Natural killer cell (primary cell): ENCODE results near the gene PLAU. TPM values are rescaled to one million over a fixed set of nuclear protein-coding genes. Genes with fewer than 3 reads are reported as not detected.

Experiments
- ATAC-seq, 3 donors: fragments of 150-1000 bp in 2 of 3; fragments of 200-7000 bp in 1 of 3; cut with Tn5 transposase; 1 replicate in 1 of 3; 2 replicates in 2 of 3; pipeline ENCODE4 v1.10.0; 2021; ENCODE audit warnings: mild to moderate bottlenecking in 2 of 3, moderate library complexity in 2 of 3
- DNase-seq, 2 donors: peaks; one replicate each; pipeline versions ENCODE4 v3.0.0 to v3.0.0-alpha.2; 2013 to 2021; ENCODE audit warnings: mixed read lengths in 1 of 2
- H3K27ac ChIP-seq: one replicate; pipeline ENCODE4 v1.5.1; 2013; ENCODE audit warnings: mild to moderate bottlenecking, low read length
- H3K27me3 ChIP-seq: one replicate; pipeline ENCODE4 v1.6.1; 2013; ENCODE audit warnings: low read length; ENCODE audit not compliant: control insufficient read depth, insufficient read depth
- H3K36me3 ChIP-seq: one replicate; pipeline ENCODE4 v1.6.1; 2013; ENCODE audit warnings: low read length; ENCODE audit not compliant: control insufficient read depth, insufficient read depth
- H3K4me1 ChIP-seq: one replicate; pipeline ENCODE4 v1.6.1; 2013; ENCODE audit warnings: low read length; ENCODE audit not compliant: control insufficient read depth, insufficient read depth
- H3K4me3 ChIP-seq: one replicate; pipeline ENCODE4 v1.5.1; 2013; ENCODE audit warnings: low read length
- H3K9me3 ChIP-seq: one replicate; pipeline ENCODE4 v1.6.1; 2013; ENCODE audit warnings: low read length; ENCODE audit not compliant: control insufficient read depth, insufficient read depth
- H3K27ac Mint-ChIP-seq, 2 donors: one replicate each; pipeline ENCODE4 v1.8.0; 2022; ENCODE audit warnings: mild to moderate bottlenecking in 2 of 2, mixed read lengths in 2 of 2, moderate library complexity in 1 of 2
- H3K27me3 Mint-ChIP-seq, 2 donors: one replicate each; pipeline ENCODE4 v1.8.0; 2022; ENCODE audit warnings: low read depth in 2 of 2, mixed read lengths in 2 of 2
- H3K36me3 Mint-ChIP-seq: one replicate; pipeline ENCODE4 v1.8.0; 2022; ENCODE audit warnings: mixed read lengths
- H3K4me1 Mint-ChIP-seq, 2 donors: one replicate each; pipeline ENCODE4 v1.8.0; 2022; ENCODE audit warnings: mixed read lengths in 2 of 2
- H3K4me3 Mint-ChIP-seq: one replicate; pipeline ENCODE4 v1.8.0; 2022; ENCODE audit warnings: mild to moderate bottlenecking, moderate library complexity, mixed read lengths
- H3K9me3 Mint-ChIP-seq, 2 donors: one replicate each; pipeline ENCODE4 v1.8.0; 2022; ENCODE audit warnings: mixed read lengths in 2 of 2
- WGBS: methylation state at CpG from one replicate; pipeline ENCODE4 v1.1.7; 2013; ENCODE audit warnings: missing lambda C conversion rate; ENCODE audit not compliant: insufficient coverage; 5-methylcytosine and 5-hydroxymethylcytosine counted together
- intact Hi-C: fragments of 100-400 bp; cut with micrococcal nuclease; formaldehyde crosslinking; loops from one replicate; pipeline ENCODE4 v1.14.2; 2022
- total RNA-seq, 4 donors: library from RNA; stranded (reverse); fragments of 120-200 nt in 1 of 4; gene quantifications; one replicate each; pipeline versions ENCODE4 v1.2.3 to v1.2.4, GENCODE V29; 2013 to 2022
- TF ChIP-seq, protein P1 (sequence below): fragments of 200-600 bp; IDR thresholded peaks from one replicate; pipeline ENCODE4 v1.8.0; 2022; ENCODE audit warnings: antibody characterized with exemption

Gene PLAU
- total RNA-seq, 3 donors from 2014 or later (not counting 1 experiment from before 2014, with no cell fraction given), result 0.12 to 1.6 (median 0.32) TPM

DNA sequence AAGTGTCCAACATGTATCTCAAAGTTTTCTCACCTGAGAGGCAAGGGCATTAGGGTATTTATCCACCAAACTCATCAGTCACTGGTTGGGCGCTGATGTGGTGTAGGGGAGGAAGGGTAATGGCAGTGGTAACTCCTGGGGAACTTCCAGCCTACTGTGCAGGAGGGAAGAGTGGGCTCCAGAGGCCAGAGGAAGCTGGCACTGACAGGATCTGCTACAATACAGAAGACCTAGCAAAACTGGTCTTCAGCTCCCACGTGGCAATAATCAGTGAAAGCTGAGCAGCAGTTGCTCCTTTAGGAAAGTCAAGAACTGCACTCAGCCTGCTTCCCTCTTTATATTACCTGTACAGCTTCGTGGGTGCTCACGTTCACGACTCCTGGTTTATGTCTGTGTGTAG lies 19.4 kb upstream of the PLAU start:
- DNase-seq (no peak), ATAC-seq (no peak)
- TF ChIP-seq, protein P1, sequence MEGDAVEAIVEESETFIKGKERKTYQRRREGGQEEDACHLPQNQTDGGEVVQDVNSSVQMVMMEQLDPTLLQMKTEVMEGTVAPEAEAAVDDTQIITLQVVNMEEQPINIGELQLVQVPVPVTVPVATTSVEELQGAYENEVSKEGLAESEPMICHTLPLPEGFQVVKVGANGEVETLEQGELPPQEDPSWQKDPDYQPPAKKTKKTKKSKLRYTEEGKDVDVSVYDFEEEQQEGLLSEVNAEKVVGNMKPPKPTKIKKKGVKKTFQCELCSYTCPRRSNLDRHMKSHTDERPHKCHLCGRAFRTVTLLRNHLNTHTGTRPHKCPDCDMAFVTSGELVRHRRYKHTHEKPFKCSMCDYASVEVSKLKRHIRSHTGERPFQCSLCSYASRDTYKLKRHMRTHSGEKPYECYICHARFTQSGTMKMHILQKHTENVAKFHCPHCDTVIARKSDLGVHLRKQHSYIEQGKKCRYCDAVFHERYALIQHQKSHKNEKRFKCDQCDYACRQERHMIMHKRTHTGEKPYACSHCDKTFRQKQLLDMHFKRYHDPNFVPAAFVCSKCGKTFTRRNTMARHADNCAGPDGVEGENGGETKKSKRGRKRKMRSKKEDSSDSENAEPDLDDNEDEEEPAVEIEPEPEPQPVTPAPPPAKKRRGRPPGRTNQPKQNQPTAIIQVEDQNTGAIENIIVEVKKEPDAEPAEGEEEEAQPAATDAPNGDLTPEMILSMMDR, result no peak
- no peaks in the 10 kb centered on the region for H3K27me3 ChIP-seq
- H3K27ac ChIP-seq, result no peak overlapping the region
- H3K4me3 Mint-ChIP-seq, result no peak overlapping the region
- H3K9me3 ChIP-seq, result no peaks in the 10 kb centered on the region
- no peaks in the 10 kb centered on the region for H3K36me3 ChIP-seq
- WGBS, result 80% methylated on average over 5 of the region's 5 CpGs
- H3K4me1 Mint-ChIP-seq, result peaks cover 12 to 16% of the 10 kb centered on the region in 2 donors
- no peak overlapping the region for H3K27ac Mint-ChIP-seq
- no peaks in the 10 kb centered on the region for H3K9me3 Mint-ChIP-seq
- H3K36me3 Mint-ChIP-seq, result no peaks in the 10 kb centered on the region
- peaks cover 0 to 12% of the 10 kb centered on the region in 2 donors for H3K27me3 Mint-ChIP-seq
- no peak overlapping the region for H3K4me3 ChIP-seq
- intact Hi-C loops, result no loop called here
- peaks cover 12% of the 10 kb centered on the region for H3K4me1 ChIP-seq

DNA sequence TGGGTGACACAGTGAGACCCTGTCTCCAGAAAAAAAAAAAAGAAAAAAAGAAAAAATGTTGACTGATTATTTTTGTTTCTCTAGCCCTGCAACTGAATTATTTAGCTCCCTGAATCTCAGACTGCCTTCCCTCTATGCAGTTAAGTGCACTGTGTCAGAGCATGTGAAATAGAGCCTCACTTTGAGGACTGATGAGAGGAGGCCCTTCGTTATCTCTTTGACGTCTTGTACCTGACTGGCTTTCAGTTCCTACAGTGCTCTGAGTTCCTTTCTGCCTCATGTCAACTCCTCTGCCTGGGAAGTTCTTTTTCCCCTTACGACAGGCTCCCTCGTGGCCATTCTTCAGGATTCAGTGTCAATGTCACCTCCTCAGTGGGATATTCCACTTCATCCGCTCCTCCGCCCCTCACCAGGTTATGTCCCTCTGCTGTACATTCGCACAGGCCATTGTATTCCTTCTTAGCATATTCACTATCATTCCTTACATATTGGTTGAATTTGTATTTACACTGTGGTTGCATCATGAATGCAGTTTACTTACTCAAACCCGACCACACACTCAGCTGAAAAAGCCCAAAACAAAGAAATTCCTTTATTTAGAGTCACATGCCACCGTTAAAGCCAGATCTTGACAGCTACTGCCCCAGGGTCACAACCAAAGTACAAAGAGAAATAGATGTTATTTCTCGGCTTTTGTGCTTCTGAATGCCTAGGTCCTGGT lies 18.5 kb upstream of the PLAU start:
- TF ChIP-seq, protein P1, result no peak
- H3K9me3 ChIP-seq, result no peaks in the 10 kb centered on the region
- Mint-ChIP-seq H3K4me1 (peaks cover 12 to 14% of the 10 kb centered on the region in 2 donors), H3K4me3 (no peak overlapping the region), H3K36me3 (no peaks in the 10 kb centered on the region), H3K27ac (no peak overlapping the region), H3K9me3 (no peaks in the 10 kb centered on the region), H3K27me3 (peaks cover 0 to 12% of the 10 kb centered on the region in 2 donors)
- no peaks in the 10 kb centered on the region for H3K36me3 ChIP-seq
- peaks cover 12% of the 10 kb centered on the region for H3K4me1 ChIP-seq
- DNase-seq (no peak), ATAC-seq (no peak)
- WGBS, result 78% methylated on average over 9 of the region's 10 CpGs
- intact Hi-C loops, result no loop called here
- no peaks in the 10 kb centered on the region for H3K27me3 ChIP-seq
- H3K4me3 ChIP-seq, result no peak overlapping the region
- H3K27ac ChIP-seq, result no peak overlapping the region

DNA sequence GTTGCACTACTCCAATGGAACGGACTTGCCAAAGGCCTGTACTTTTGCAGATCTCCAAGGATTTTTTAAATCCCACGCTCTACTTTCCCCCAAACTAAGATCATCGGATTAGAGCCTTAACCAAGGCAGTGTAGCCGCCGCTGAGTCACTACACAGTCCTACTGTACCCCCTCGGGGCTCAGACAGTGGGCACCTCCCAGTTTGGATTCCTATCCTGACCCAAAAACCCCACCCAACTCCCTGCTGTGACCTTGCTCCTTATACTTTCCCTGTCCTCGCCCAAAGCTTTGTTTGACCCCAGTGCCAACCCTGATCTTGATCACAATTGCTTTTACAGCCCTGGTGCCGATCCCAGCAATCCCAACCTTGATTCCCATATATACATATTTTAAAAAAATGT lies 17.5 kb upstream of the PLAU start:
- intact Hi-C loops, result no loop called here
- no peak overlapping the region for H3K4me3 ChIP-seq
- 87% methylated on average over 8 of the region's 8 CpGs for WGBS
- Mint-ChIP-seq H3K4me1 (peaks cover 12 to 14% of the 10 kb centered on the region in 2 donors), H3K27ac (no peak overlapping the region), H3K27me3 (peaks cover 0 to 12% of the 10 kb centered on the region in 2 donors), H3K9me3 (no peaks in the 10 kb centered on the region), H3K4me3 (no peak overlapping the region), H3K36me3 (no peaks in the 10 kb centered on the region)
- peaks cover 12% of the 10 kb centered on the region for H3K4me1 ChIP-seq
- H3K36me3 ChIP-seq, result no peaks in the 10 kb centered on the region
- DNase-seq (no peak), ATAC-seq (no peak)
- TF ChIP-seq, protein P1, result no peak
- H3K27me3 ChIP-seq, result no peaks in the 10 kb centered on the region
- H3K27ac ChIP-seq, result no peak overlapping the region
- no peaks in the 10 kb centered on the region for H3K9me3 ChIP-seq
